ENCODE data around the gene REV1.
"Not testable (repeated sequence)": the region's sequence is repeated elsewhere in the genome, so short reads cannot be mapped to it uniquely, and the experiment has no call there.

Gene REV1

GRCh38 chr2:99401841-99402240 lies 88.0 kb downstream of the REV1 start:
- DNase-seq, result no peak

- DNase-seq, result no peak
These were observed 90.0 kb downstream of the REV1 start for GRCh38 chr2:99399795-99400194.

DNA sequence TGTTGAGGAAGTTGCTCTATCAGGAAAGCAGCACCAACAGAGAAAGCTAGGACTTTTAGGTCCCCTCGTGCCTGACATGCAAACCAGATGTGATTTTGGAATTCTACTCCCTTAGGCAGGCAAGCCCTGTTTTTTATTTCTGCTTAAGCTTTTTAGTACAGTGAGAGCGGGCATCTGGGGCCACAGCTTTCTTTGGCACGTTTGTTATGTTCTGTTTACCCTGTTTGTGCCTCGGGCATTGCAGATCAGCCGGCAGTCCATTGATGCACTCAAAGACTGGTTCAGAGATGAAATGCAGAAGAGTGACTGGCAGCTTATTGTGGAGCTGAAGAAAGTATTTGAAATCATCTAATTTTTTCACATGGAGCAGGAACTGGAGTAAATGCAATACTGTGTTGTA lies 90.8 kb downstream of the REV1 start:
- no peak for DNase-seq

- no peak for DNase-seq
These were observed 91.5 kb downstream of the REV1 start for GRCh38 chr2:99398303-99398702.

DNA sequence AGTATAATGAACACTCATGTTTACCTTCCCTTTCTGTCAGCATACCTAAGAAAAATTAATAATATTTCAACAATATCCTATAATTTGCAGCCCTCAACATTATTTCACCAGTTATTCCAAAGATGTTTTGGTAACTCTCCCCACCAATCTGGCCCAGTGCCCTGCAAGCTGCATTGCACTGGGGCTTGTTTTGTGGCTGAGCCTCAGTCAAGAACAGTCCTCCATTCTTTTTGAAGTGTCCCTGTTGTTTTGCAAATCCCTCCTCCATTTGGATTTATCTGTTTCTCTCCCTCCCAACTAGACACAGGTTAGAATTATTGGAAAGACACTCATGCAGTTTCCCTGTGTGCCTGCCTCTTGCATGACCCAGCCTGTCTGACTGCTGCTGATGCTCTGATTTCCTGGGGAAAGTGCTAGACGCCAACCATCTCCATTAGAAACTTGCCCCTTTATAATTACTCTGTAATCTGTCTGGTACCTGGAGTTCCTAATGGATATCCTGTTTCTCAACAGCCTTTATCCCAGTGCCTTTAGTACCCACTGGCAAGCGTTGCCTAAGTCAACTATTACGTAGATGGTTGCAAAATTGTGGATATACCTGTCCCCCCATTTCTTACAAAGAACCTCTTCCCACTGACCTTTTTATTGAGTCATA lies 92.4 kb downstream of the REV1 start:
- DNase-seq, result no peak

DNA sequence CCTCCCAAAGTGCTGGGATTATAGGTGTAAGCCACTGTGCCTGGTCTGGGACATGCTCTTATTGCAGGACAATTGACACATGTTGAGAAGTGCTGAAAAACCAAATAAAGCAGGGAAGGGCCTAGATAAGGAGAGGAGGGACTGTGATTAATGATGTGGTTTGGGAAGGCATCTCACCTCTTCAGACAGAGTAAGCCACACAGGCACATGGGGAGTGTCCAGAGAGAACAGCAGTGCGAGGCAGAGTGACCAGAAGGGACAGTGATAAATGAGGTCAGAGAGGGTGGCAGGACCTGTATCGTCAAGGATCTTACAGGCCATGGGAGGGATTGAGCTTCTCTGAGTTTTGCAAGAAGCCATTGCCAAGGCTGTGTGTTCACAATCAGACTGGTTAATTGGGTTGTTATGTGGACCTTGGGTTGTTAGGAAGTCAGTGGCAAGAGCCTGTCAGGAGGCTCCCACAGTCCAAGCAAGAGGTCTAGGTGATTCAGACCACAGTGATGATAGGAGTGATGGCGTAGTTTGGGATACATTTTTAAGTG lies 94.2 kb downstream of the REV1 start:
- DNase-seq, result no peak

- DNase-seq, result no peak
These were observed 99.9 kb downstream of the REV1 start for GRCh38 chr2:99389946-99390345.

GRCh38 chr2:99389371-99389770 lies 100.4 kb downstream of the REV1 start:
- no peak for DNase-seq

- DNase-seq, result no peak
These were observed 100.9 kb downstream of the REV1 start for GRCh38 chr2:99388892-99389291.

DNA sequence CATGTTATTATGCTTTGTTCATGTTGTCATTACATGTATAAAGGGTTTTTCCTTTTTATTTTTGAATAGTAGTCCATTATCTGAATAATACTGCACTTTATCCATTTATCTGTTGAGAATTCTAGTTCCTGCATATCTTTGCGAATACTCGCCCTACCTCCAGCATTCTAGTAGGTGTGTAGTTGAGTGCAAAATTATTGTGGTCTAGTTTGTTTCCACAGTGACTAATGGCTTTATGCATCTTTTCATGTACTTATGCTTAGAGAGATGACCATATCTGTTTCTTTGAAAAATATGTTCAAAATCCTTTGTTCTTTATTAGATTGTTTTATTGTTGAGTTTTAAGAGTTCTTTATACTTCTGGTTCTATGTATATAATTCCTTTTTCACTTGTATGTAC lies 103.8 kb downstream of the REV1 start:
- DNase-seq, result no peak

- DNase-seq, result no peak
These were observed 107.7 kb downstream of the REV1 start for GRCh38 chr2:99382143-99382542.

DNA sequence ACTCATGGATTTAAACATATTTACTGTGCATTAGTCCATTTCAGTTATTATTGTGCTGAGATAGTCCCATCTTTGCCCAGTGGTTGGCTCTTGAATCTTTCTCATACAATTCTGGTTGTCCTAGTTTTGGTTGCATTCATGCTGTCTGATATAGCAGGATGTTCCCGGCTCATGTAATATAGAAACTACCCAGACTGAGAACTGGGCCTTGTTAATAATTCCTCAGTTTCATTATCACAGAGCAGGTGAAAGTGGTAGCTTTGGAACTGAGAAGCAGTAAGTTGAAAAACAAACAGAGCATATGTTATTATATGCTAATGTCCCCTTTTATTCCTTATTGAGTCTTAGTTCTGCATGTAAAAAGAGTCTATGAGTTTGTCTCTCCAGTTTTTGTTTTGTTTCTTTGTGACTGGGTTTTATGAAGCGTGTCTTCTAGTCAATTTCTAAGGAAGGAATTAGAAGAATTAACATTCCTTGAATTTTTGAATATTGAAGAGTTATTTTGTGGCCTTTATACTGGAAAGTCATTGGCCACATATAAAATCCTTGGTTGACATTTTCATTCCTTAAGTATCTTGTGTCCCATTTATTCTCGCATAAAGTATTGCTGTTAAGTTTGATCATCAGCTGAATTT lies 109.3 kb downstream of the REV1 start:
- no peak for DNase-seq

DNA sequence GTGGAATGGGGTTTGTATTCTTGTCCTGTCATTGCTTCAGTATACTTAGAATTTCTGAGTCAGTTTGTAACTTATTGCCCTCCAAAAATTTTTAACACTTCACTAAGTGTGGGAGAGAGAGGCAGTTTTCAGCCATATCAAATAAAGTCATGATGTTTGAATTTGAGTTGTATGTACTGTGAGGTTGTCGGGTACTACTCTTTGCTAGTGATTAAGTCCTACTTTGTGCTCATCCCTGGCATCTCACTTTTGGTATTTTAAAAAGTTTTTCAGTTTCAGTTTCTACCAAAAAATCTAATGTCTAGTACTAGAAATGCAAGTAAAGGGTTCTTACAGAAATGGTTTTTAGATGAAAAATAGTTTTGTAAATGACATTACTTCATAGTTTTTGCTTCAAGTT lies 111.9 kb downstream of the REV1 start:
- no peak for DNase-seq

DNA sequence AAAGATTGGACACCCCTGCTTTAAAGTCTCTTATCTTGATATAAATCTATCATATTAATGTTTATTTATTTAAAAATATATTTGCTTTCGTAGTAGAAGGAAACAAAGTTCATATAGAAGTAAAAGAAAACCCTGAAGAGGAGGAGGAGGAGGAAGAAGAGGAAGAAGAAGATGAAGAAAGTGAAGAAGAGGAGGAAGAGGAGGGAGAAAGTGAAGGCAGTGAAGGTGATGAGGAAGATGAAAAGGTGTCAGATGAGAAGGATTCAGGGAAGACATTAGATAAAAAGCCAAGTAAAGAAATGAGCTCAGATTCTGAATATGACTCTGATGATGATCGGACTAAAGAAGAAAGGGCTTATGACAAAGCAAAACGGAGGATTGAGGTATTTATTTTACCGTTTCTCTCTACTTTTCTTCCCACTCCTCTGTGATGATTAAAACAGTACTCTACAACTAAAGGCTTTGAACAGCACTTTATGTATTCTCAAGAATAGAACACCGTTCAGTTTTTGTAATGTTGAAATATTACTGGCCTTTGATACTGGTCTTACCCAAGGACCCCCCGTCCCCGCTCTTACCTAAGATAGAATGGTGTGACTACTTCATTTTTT lies 113.5 kb downstream of the REV1 start:
- no peak for DNase-seq

DNA sequence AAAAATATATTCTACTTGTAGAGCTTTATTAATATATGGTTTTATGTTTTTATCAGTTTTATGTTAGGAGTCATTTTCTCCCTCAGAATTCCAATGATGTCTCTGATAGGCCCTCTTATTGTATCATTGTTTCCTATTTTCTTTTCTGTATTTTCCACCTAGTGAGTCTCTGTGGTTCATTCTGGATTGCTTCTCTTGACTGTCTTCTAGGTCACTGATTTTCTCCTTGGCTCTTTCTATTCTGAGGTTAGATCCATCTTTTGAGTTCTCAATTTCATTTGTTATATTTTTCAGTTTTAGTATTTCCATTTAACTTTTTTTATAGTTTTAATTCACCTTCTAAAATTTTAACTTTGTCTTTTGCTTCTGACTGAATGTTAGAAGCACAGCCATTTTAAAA lies 115.1 kb downstream of the REV1 start:
- no peak for DNase-seq

DNA sequence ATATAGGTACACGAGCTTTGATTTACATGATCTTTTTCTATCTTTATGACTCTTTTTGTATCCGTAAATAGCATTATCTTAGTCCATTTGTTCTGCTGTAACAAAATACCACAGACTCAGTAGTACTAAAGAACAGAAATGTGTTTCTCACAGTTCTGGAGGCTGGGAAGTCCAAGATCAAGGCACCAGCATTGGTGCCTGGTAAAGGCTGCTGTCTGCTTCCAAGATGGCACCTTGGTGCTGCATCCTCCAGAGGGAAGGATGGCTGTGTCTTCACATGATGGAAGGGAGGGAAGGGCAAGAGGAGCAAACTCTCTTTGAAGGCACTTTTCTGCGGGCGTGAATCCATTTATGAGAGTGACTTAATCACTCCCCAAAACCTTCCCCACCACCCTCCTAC lies 116.7 kb downstream of the REV1 start:
- DNase-seq, result no peak

DNA sequence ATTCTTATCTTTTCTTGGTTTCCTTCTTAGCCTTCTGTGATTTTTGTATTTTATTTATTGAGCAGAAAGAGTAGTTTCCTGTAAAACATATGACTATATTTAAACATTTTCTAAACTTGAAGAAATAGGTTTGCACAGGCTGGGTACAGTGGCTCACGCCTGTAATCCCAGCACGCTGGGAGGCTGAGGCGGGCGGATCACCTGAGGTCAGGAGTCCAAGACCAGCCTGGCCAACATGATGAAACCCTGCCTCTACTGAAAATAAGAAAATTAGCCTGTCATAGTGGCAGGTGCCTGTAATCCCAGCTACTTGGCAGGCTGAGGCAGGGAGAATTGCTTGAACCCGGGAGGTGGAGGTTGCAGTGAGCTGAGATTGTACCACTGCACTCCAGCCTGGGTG lies 121.0 kb downstream of the REV1 start:
- DNase-seq, result not testable (repeated sequence)

DNA sequence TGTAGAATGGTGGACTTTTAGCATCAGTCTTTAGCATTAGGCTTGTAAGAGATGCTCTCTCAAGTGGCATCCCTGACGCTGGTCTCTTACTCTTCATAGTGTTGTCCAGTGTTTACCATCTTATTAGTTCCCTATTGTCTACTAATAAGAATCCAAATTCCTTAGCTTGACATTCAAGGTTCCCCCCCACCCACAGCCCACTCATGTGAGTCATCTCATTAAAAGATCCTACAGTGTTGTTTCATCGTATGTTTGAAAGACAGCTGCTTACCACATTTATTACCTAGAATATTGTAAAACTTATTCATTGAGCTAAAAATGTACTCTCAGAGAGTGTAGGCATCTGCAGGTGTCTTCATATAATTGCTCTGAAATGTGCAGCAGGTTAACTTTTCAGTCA lies 124.2 kb downstream of the REV1 start:
- DNase-seq, result peak in 1 of 2 donors; percentile 7

DNA sequence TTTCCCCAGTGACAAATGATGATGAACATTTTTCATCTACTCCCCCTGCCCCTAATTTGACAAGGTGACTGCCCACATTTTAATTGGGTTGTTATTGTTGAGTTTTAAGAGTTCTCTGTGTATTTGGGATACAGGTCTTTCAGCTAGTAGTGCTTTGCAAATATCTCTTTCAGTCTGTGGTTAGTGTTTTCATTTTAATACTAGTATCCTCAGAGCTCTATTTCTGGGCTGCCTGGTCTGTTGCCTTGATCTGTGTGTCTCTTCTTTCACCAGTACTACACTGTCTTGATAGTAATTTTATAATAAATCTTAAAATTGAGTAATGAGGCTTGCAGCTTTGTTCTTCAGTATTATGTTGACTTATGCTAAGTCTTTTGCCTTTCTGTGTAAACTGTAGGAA lies 133.0 kb downstream of the REV1 start:
- DNase-seq, result no peak

DNA sequence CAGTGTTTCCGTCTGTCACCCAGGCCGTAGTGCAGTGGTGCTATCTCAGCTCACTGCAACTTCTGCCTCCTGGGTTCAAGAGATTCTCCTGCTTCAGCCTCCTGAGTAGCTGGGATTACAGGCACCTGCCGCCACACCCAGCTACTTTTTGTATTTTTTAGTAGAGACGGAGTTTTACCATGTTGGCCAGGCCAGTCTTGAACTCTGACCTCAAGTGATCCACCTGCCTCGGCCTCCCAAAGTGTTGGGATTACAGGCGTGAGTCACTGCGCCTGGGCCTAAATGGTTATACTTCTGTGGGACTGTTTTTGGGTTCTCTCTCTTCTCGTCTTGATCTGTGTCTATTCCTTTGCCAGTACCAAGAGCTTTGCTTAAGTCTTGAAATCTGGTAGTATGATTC lies 135.0 kb downstream of the REV1 start:
- not testable (repeated sequence) for DNase-seq

DNA sequence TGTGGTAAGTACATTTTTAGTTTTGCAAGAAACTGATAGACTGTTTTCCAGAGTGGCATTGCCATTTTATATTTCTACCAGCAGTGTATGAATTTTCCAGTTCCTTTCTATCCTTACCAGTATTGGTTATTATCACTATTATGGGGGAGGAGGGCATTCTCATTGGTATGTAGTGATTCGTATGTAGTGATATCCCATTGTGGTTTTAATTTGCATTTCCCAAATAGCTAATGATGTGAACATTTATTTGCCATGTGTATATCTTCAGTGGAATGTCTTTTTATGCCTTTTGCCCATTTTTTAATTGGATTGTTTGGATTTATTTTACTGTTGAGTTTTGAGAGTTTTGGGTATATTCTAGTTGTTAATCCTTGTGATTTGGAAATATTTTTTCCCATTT lies 135.7 kb downstream of the REV1 start:
- no peak for DNase-seq

Data from activated CD4-positive, alpha-beta T cell treated with anti-CD3 and anti-CD28 coated beads for 4 hours (primary cell).